SH-SY5Y (cell line): Measurements from ENCODE around the gene FAM98B.

Source experiments
- GATA2 ChIP-seq: IDR thresholded peaks from 2 replicates; pipeline ENCODE4 v1.6.1; 2011; ENCODE audit warnings: mild to moderate bottlenecking, low read depth, low read length
- GATA3 ChIP-seq: IDR thresholded peaks from 2 replicates; pipeline ENCODE4 v1.6.1; 2011; ENCODE audit warnings: low read depth, mild to moderate bottlenecking, low read length, moderate library complexity

FAM98B gene

DNA sequence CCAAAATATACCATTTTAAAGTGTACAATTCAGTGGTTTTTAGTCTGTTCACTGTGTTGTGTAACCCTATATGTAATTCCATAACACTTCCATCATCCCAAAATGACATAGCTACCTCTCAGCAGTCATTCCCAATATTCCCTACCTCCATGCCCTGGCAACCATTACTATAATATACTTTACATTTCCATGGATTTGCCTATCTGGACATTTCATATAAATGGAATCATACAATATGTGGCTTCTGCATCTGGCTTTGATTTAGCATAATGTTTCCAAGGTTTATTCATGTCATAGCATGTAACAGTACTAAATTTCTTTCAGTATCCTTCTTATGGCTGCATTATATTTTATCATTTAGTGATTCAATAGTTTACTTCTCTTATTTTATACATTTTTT lies 25.3 kb downstream of the FAM98B start:
- TF ChIP-seq GATA3 = no peak
- TF ChIP-seq GATA2 = no peak

- TF ChIP-seq GATA2 (no peak), GATA3 (no peak)
These were observed 25.8 kb downstream of the FAM98B start for GRCh38 chr15:38479756-38480155.

GRCh38 chr15:38481113-38481512 lies 27.2 kb downstream of the FAM98B start:
- TF ChIP-seq GATA2 = no peak
- TF ChIP-seq GATA3 = no peak

- TF ChIP-seq GATA3 (no peak), GATA2 (no peak)
These were observed 27.8 kb downstream of the FAM98B start for GRCh38 chr15:38481761-38482160.

- TF ChIP-seq GATA2 (no peak), GATA3 (no peak)
These were observed 28.6 kb downstream of the FAM98B start for GRCh38 chr15:38482572-38482971.

GRCh38 chr15:38486936-38487335 lies 33.0 kb downstream of the FAM98B start:
- TF ChIP-seq GATA3 = no peak
- TF ChIP-seq GATA2 = no peak

DNA sequence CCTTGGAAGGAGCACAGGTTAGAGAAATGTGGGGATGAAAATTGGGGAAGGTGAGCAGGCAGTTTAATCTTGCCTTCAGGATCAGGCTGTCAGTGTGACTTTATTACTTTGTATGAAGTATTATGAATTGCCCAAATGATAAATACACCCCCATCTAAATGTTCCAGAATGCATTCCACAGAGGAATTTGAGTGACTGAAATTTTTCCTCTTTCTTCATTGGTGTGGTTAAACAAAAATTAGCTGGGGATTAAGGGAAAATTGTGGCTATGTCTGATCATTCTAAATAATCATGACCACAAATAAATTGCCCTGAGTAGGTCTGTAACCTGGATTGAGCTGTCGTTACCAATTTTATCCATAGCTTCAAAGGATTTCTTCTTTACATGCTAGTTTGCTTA lies 33.5 kb downstream of the FAM98B start:
- TF ChIP-seq GATA2 (no peak), GATA3 (no peak)

GRCh38 chr15:38490242-38490922 lies 36.5 kb downstream of the FAM98B start:
- TF ChIP-seq GATA2 (no peak), GATA3 (no peak)

GRCh38 chr15:38496151-38496550 lies 42.2 kb downstream of the FAM98B start:
- no peak for TF ChIP-seq GATA3
- TF ChIP-seq GATA2 = no peak

GRCh38 chr15:38499651-38500050 lies 45.7 kb downstream of the FAM98B start:
- no peak for TF ChIP-seq GATA2
- TF ChIP-seq GATA3 = no peak

DNA sequence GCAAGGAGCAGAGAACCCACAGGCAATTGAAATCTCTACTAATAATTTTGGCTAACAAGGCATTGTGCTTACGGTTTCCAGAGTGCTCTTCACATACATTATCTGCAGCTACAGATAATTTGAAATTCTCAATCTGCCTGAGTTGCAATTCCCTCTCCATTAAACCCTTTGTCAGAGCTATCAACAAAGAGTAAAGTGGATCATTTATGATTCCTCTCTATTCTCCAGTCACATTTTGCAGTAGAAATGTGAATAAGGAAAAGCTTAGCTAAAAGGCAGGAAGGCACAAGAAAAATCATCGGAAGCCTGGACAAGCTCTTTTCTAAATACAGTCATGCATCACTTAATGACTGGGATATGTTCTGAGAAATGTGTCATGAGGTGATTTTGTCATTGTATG lies 49.6 kb downstream of the FAM98B start:
- TF ChIP-seq GATA2 (no peak), GATA3 (no peak)

GRCh38 chr15:38504680-38505467 lies 50.9 kb downstream of the FAM98B start:
- TF ChIP-seq GATA2 (no peak), GATA3 (no peak)

- no peak for TF ChIP-seq GATA2
- no peak for TF ChIP-seq GATA3
These were observed 53.1 kb downstream of the FAM98B start for GRCh38 chr15:38506997-38507396.

GRCh38 chr15:38507570-38507969 lies 53.6 kb downstream of the FAM98B start:
- TF ChIP-seq GATA2 (no peak), GATA3 (no peak)

GRCh38 chr15:38508647-38509046 lies 54.7 kb downstream of the FAM98B start:
- TF ChIP-seq GATA3 (no peak), GATA2 (no peak)

DNA sequence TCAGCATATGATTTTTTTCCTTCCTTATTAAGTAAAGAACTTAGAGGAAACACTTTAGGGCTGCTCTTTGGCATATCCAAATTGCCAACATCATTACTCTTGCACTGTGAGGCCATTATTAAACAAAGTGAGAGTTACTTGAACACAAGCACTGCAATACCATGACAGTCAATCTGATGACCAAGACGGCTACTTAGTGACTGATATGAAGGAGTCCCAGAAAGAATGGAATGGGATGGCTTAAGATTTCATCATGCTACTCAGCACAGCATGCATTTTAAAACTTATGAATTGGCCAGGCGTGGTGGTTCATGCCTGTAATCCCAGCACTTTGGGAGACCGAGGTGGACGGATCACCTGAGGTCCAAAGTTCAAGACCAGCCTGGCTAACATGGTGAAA lies 55.2 kb downstream of the FAM98B start:
- TF ChIP-seq GATA3 = no peak
- no peak for TF ChIP-seq GATA2
